Adipocyte (in vitro differentiated cells): Measurements from ENCODE around the gene FAM181B.
"Not testable (repeated sequence)": the region's sequence is repeated elsewhere in the genome, so short reads cannot be mapped to it uniquely, and the experiment has no call there.

Source experiments
- DNase-seq: peaks from one replicate; pipeline ENCODE4 v3.0.0-alpha.2; 2015; ENCODE audit warnings: low read depth
- H3K27me3 ChIP-seq: replicated peaks from 2 replicates; pipeline ENCODE4 v1.7.0; 2013; ENCODE audit warnings: mild to moderate bottlenecking, low read length, moderate library complexity; ENCODE audit not compliant: control insufficient read depth, insufficient read depth
- H3K36me3 ChIP-seq: 2 replicates; pipeline ENCODE4 v1.7.0; 2013; ENCODE audit warnings: low read length, mild to moderate bottlenecking, moderate library complexity; ENCODE audit not compliant: control insufficient read depth, insufficient read depth, severe bottlenecking
- H3K4me1 ChIP-seq: 2 replicates; pipeline ENCODE4 v1.7.0; 2013; ENCODE audit warnings: mild to moderate bottlenecking, low read length, moderate library complexity; ENCODE audit not compliant: control insufficient read depth, insufficient read depth
- H3K4me3 ChIP-seq: 2 replicates; pipeline ENCODE4 v1.7.0; 2013; ENCODE audit warnings: mild to moderate bottlenecking, low read length, moderate library complexity
- H3K9ac ChIP-seq: 2 replicates; pipeline ENCODE4 v1.7.0; 2013; ENCODE audit warnings: mild to moderate bottlenecking, low read length, moderate library complexity
- H3K9me3 ChIP-seq: 2 replicates; pipeline ENCODE4 v1.7.0; 2013; ENCODE audit warnings: mild to moderate bottlenecking, low read length, moderate library complexity; ENCODE audit not compliant: control insufficient read depth

Gene FAM181B

GRCh38 chr11:82703796-82704195 lies 29.9 kb downstream of the FAM181B start:
- no peak overlapping the region for H3K4me3 ChIP-seq
- peaks cover 15% of the 10 kb centered on the region for H3K27me3 ChIP-seq
- H3K36me3 ChIP-seq = no peaks in the 10 kb centered on the region
- H3K9ac ChIP-seq = no peak overlapping the region
- DNase-seq = no peak
- H3K4me1 ChIP-seq = no peaks in the 10 kb centered on the region
- H3K9me3 ChIP-seq = no peaks in the 10 kb centered on the region

DNA sequence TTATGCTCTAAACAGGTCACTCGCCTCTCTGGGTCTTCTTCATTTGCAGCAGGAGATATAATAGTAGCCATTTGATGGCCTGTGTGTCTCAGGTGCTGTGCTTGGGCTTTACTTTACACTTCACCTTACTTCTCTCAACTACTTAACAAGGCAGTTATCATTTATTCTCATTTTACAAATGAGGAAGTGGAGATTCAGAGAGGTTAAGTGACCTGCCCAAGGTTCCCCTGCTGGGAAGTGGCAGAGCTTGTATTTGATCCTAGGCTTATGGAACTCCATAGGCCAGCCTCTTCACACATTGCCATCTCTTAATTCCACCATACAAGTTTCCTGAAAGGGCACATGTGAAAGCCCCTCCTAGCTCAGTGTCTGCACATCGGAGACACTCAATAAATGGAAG lies 30.4 kb downstream of the FAM181B start:
- Histone ChIP-seq H3K9ac (no peak overlapping the region), H3K9me3 (no peaks in the 10 kb centered on the region), H3K4me3 (no peak overlapping the region), H3K27me3 (peaks cover 15% of the 10 kb centered on the region), H3K4me1 (peaks cover 4% of the 10 kb centered on the region), H3K36me3 (no peaks in the 10 kb centered on the region)
- no peak for DNase-seq

DNA sequence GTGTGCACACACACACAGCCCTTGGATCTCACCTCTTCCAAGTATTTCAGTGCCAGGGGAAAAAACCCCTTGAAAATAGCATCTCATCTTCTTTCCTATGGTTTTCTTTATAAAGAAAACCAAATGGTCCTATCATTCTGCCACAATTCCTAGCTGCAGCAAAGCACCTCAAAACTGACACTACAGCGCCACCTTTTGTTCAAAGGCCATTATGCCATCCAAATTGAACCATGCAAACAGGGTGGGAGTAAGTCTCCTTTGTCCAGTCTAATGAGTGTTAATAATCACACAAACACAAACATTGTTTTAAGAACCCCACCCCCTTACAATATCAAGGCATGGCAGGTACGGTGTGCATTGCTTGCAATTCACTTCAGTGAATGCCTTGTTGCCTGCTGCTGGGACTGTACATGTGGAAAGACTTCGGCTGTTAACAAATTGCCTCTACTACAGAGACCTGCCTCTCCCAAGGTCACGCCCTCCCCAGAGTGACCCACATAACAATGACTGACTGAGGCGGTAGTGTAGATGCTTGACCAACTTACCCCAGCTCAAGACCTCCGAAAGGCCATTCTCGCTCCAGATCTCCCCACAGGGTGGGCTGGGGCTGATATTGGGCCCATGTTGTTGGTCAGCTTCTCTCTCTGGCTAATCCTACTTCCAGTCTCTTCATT lies 31.7 kb downstream of the FAM181B start:
- H3K4me1 ChIP-seq = peaks cover 4% of the 10 kb centered on the region
- H3K36me3 ChIP-seq = no peaks in the 10 kb centered on the region
- H3K4me3 ChIP-seq = no peak overlapping the region
- H3K27me3 ChIP-seq = peaks cover 16% of the 10 kb centered on the region
- no peaks in the 10 kb centered on the region for H3K9me3 ChIP-seq
- peak; percentile 51 for DNase-seq
- no peak overlapping the region for H3K9ac ChIP-seq

GRCh38 chr11:82698576-82699352 lies 34.9 kb downstream of the FAM181B start:
- Histone ChIP-seq H3K9me3 (no peaks in the 10 kb centered on the region), H3K4me1 (peaks cover 4% of the 10 kb centered on the region), H3K27me3 (peaks cover 14% of the 10 kb centered on the region), H3K9ac (no peak overlapping the region), H3K4me3 (no peak overlapping the region), H3K36me3 (no peaks in the 10 kb centered on the region)
- DNase-seq = no peak

DNA sequence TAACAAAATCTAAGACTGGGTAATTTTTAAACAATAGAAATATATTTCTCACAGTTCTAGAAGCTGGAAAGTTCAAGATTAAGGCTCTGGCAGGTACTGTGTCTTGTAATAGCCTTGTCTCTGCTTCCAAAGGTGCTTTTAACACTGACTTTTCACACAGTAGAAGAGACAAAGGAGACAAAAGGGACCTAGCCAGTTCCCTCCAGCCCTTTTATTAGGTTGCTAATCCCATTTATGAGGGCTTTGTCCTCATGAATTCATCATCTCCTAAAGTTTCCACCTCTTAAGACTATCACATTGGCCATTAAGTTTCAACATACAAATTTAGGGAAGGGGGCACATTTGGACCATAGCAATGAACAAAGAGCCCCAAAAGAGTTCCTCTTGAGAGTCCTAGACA lies 40.7 kb downstream of the FAM181B start:
- no peak for DNase-seq
- Histone ChIP-seq H3K4me1 (no peaks in the 10 kb centered on the region), H3K9ac (no peak overlapping the region), H3K9me3 (no peaks in the 10 kb centered on the region), H3K36me3 (no peaks in the 10 kb centered on the region), H3K27me3 (peaks cover 25% of the 10 kb centered on the region), H3K4me3 (no peak overlapping the region)

DNA sequence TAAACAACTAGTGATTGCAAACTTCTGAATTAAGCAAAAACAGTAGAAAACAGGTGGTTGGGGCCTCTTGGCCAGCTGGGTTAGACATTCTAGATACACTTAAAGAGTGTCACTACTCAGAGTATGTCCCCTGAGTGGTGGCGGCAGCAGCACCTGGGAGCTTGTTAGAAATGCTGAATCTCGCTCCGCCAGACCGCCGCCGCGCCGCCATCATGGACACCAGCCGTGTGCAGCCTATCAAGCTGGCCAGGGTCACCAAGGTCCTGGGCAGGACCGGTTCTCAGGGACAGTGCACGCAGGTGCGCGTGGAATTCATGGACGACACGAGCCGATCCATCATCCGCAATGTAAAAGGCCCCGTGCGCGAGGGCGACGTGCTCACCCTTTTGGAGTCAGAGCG lies 44.3 kb downstream of the FAM181B start:
- not testable (repeated sequence) for H3K9ac ChIP-seq, H3K4me1 ChIP-seq, H3K36me3 ChIP-seq, DNase-seq, H3K9me3 ChIP-seq
- Histone ChIP-seq H3K27me3 (peaks cover 48% of the 10 kb centered on the region), H3K4me3 (peak overlapping the region; percentile 63)

- H3K36me3 ChIP-seq = no peaks in the 10 kb centered on the region
- H3K27me3 ChIP-seq = peaks cover 49% of the 10 kb centered on the region
- H3K4me1 ChIP-seq = peaks cover 3% of the 10 kb centered on the region
- no peak overlapping the region for H3K4me3 ChIP-seq
- DNase-seq = no peak
- H3K9ac ChIP-seq = no peak overlapping the region
- no peaks in the 10 kb centered on the region for H3K9me3 ChIP-seq
Measured at GRCh38 chr11:82686211-82686610, 47.5 kb downstream of the FAM181B start.

DNA sequence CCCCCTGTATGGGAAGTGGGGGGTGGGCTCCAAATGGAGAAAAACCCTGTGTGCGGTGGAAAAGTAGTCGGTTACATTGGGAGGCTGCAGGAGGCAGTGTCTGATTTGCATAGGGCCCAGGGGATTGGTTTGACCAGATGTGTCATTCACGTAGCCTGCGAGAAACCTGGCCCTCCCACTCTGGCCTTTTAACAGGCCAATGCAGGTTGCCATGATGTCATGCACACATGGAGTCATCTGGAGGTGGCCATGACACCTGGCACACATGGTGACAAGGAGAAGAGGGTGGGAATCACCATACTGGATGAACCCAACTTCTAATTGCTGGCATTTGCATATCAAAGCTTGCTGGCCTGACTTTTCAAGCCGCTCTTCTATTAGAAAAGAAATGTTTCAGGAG lies 50.6 kb downstream of the FAM181B start:
- H3K27me3 ChIP-seq = peaks cover 44% of the 10 kb centered on the region
- no peaks in the 10 kb centered on the region for H3K36me3 ChIP-seq
- H3K9me3 ChIP-seq = no peaks in the 10 kb centered on the region
- no peak overlapping the region for H3K4me3 ChIP-seq
- peaks cover 3% of the 10 kb centered on the region for H3K4me1 ChIP-seq
- DNase-seq = no peak
- no peak overlapping the region for H3K9ac ChIP-seq

- Histone ChIP-seq H3K27me3 (peaks cover 43% of the 10 kb centered on the region), H3K9ac (no peak overlapping the region), H3K9me3 (no peaks in the 10 kb centered on the region), H3K4me1 (peaks cover 3% of the 10 kb centered on the region), H3K4me3 (peak overlapping the region; percentile 45), H3K36me3 (no peaks in the 10 kb centered on the region)
- peak; percentile 90 for DNase-seq
Measured at GRCh38 chr11:82682003-82682751, 51.5 kb downstream of the FAM181B start.

GRCh38 chr11:82680252-82680651 lies 53.4 kb downstream of the FAM181B start:
- no peak overlapping the region for H3K4me3 ChIP-seq
- no peak overlapping the region for H3K9ac ChIP-seq
- H3K4me1 ChIP-seq = peaks cover 4% of the 10 kb centered on the region
- H3K9me3 ChIP-seq = no peaks in the 10 kb centered on the region
- DNase-seq = no peak
- H3K27me3 ChIP-seq = peaks cover 25% of the 10 kb centered on the region
- no peaks in the 10 kb centered on the region for H3K36me3 ChIP-seq
